ENCODE results near the gene PPP1R14D.
A peak's percentile ranks its signal among the peaks of the same experiment; 100 is the strongest.

PPP1R14D gene

GRCh38 chr15:40815042-40815698 lies 13.3 kb downstream of the PPP1R14D start:
- DNase-seq = peak; percentile 22

- DNase-seq = no peak
Measured at GRCh38 chr15:40812721-40813425, 15.6 kb downstream of the PPP1R14D start.

- DNase-seq = no peak
Measured at GRCh38 chr15:40808861-40809450, 19.6 kb downstream of the PPP1R14D start.

- DNase-seq = no peak
Measured at GRCh38 chr15:40807888-40808461, 20.5 kb downstream of the PPP1R14D start.

- peak; percentile 94 for DNase-seq
Measured at GRCh38 chr15:40807028-40807887, 21.2 kb downstream of the PPP1R14D start, which contains the start of the genes DNAJC17 and ZFYVE19. Gene DNAJC17 (minus strand): TSS chr15:40807473. CDS start chr15:40807446, 27 bp downstream. Gene ZFYVE19 (plus strand): TSS chr15:40807089. CDS start chr15:40807590, 501 bp downstream.

GRCh38 chr15:40806672-40807027 lies 21.9 kb downstream of the PPP1R14D start:
- no peak for DNase-seq

GRCh38 chr15:40803688-40804087 lies 24.8 kb downstream of the PPP1R14D start:
- DNase-seq = no peak

GRCh38 chr15:40803076-40803475 lies 25.4 kb downstream of the PPP1R14D start:
- no peak for DNase-seq

- DNase-seq = no peak
Measured at GRCh38 chr15:40799523-40799922, 29.0 kb downstream of the PPP1R14D start.

- DNase-seq = no peak
Measured at GRCh38 chr15:40796512-40796911, 32.0 kb downstream of the PPP1R14D start.

GRCh38 chr15:40796041-40796440 lies 32.5 kb downstream of the PPP1R14D start:
- DNase-seq = no peak

GRCh38 chr15:40793216-40793989 lies 35.1 kb downstream of the PPP1R14D start:
- DNase-seq = no peak

GRCh38 chr15:40792394-40792793 lies 36.1 kb downstream of the PPP1R14D start:
- DNase-seq = no peak

GRCh38 chr15:40790718-40791117 lies 37.8 kb downstream of the PPP1R14D start:
- DNase-seq = no peak

GRCh38 chr15:40789999-40790398 lies 38.5 kb downstream of the PPP1R14D start:
- no peak for DNase-seq

GRCh38 chr15:40789119-40789518 lies 39.4 kb downstream of the PPP1R14D start:
- no peak for DNase-seq

GRCh38 chr15:40787991-40788390 lies 40.5 kb downstream of the PPP1R14D start:
- no peak for DNase-seq

GRCh38 chr15:40787344-40787841 lies 41.1 kb downstream of the PPP1R14D start:
- DNase-seq = no peak

GRCh38 chr15:40785814-40786213 lies 42.7 kb downstream of the PPP1R14D start:
- DNase-seq = no peak

- DNase-seq = no peak
Measured at GRCh38 chr15:40785164-40785563, 43.3 kb downstream of the PPP1R14D start.

GRCh38 chr15:40782609-40783227 lies 45.8 kb downstream of the PPP1R14D start:
- peak; percentile 28 for DNase-seq

Measured in NCI-H1092 (cell line).